DMS 273 treated with DMSO at 0.1 percent for 48 hours (cell line): ENCODE data around the gene OR52R1.
"Not testable (repeated sequence)": the region's sequence is repeated elsewhere in the genome, so short reads cannot be mapped to it uniquely, and the experiment has no call there.

Experiments used
- DNase-seq: peaks from one replicate; lab custom pipeline; 2025; lab: John Stamatoyannopoulos, UW

Gene OR52R1

DNA sequence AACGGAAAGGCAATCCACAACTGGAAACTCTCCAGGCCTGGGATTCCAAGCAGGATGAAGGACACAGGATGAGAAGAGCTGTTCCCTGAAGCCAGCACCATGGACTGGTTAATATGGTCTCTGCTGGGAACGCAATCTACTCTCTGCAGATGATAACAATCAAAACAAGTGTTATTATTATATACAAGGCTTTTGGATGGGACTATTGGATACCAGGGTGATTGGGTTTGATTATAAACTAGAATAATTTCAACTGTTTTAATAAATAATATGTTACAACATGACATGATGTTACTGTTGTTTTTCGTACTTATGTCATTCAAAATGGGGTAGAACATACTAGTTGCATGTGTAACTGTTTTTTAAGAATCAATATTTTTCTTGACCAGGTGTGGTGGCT, at the start of gene OR52R1:
OR52R1 (minus strand) TSS at position 101 of the 400 bp plus-strand sequence; CDS start at position 101, 0 bp downstream.
- DNase-seq, result no peak

DNA sequence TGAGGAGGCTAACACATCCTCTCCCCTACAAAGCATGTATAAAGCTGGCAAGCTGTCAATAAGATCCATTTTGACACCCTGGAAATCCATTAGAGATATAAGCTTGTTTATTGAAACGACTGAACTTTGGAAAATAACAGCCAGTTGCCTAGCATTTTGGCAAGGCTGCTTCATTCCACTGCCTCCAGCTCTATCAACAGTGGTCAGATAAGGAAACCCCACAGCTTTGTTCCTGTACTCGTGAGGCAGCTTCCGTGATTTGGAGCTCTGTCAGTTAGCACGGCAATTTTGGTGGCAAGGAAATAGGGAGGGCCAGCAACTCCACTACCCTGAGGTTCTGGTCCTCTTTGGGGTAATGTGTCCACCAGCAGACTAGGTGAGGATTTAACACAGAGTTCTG, 46.9 kb upstream of the OR52R1 start:
- no peak for DNase-seq

- DNase-seq, result no peak
Measured at GRCh38 chr11:4848908-4849532, 44.8 kb upstream of the OR52R1 start, which contains the start of gene OR51S1. TSS of gene OR51S1 (minus strand) at chr11:4849208. CDS start at chr11:4849208, 0 bp downstream.

DNA sequence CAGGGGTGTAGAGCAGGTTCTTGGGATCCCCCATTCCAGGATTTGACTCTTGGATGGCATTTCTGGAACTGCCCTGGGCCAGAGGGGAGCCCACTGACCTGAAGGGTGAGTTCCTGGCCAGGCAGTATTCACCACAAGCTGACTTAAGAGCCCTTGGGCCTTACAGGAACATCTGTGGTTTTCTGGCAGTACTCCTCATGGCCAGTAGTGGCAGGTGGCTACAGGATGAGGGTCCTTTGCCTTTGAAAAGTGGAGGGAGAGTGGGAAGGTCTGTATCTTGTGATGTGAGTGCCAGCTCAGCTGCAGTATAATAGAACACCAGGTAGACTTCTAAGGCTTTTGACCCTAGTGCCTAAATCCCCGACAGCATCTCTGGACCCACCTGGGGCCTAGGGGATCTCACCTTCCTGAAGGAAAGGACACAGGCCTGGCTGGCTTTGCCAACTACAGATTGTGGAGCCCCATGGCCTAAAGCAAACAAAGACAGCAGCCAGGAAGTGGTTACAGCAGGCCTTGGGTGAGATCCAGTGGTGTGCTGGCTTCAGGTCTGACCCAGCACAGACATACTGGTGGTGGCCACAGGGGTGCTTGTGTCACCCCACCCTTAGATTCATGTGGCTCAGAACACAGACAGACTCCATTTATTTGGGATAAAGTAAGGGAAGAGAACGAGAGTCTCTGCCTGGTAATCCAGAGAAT, 35.8 kb upstream of the OR52R1 start:
- DNase-seq, result no peak

DNA sequence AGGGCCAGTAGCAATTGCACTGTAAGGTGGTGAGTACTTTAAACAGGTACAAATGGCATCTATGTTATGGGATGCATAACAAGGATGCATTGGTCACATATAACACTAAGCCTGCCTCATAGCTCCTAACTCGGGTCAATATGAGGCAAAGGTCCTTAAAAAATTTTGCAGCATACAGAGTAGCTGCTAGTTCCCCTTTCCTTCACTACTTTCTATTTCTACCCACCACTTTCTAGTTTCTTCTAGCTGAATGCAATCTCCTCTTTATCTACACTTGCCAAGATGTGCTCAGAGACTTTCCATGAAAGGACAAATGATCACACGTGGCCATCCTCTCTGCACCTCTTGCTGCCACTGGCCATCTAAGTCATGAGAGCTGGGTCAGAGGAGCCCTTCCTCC, 26.7 kb upstream of the OR52R1 start:
- no peak for DNase-seq

- DNase-seq, result no peak
Measured at GRCh38 chr11:4830346-4830745, 26.2 kb upstream of the OR52R1 start.

- DNase-seq, result no peak
Measured at GRCh38 chr11:4826425-4826824, 22.2 kb upstream of the OR52R1 start.

DNA sequence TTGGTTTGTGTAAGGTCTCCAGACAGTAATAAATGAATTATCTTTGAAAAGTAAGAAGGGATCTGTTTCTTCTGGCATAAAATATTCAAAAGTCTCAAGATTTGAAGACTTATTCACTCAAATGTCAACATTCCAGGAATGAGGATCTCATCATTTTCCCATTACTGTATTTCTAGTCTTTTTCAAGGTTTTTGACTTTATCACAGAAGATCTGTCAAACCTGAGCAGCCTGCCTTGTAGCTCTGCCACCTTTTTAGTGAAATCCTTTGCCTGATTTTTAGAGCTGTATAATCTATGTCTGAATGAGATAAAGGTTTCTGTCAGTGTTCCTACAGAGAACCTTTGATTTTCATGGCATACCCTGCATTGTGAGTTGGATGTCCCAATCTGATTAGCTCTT, 21.0 kb upstream of the OR52R1 start:
- DNase-seq, result no peak

- DNase-seq, result no peak
Measured at GRCh38 chr11:4821021-4821420, 16.8 kb upstream of the OR52R1 start, which contains the start of gene OR51F2. TSS of gene OR51F2 (plus strand) at chr11:4821321. CDS start at chr11:4821422, 101 bp downstream.

- no peak for DNase-seq
Measured at GRCh38 chr11:4809246-4809645, 5.1 kb upstream of the OR52R1 start.

- DNase-seq, result no peak
Measured at GRCh38 chr11:4808476-4808875, 4.3 kb upstream of the OR52R1 start.

GRCh38 chr11:4801316-4801715, 2.9 kb downstream of the OR52R1 start:
- not testable (repeated sequence) for DNase-seq

DNA sequence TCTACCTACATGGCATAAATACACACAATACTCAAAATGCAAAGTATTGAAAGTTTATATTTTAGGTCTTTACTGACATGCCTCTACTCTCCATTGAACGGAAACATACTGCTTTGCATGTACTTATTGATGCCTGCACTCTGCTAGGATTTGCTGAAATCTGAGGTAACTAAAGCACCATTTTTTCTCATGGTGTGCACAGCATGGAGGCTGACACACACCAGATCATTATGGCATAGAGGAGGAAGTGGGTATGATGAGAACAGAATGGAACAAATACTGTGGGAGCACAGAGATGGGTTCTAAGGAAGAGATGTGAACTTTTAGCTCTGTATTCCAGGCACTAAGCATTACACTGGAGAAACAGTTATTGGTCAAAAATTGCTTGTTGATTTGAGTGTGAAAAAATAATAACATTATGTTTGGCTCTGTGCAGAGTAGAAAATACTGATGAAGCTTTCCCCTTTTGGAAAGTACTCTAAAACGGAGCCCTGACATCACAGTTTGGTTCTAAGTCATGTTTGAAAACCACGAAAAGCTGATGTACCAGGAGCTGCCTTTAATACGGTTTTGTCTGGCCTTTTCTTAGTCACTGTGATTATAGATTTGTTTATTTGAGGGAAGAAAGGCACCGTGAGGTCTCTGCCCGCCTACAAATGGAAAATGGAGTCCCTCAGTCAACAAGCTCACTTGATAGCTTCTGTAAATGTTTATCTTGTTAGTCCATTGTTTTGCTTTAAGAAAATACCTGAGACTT, 5.6 kb downstream of the OR52R1 start:
- DNase-seq, result no peak

- no peak for DNase-seq
Measured at GRCh38 chr11:4797206-4797605, 7.0 kb downstream of the OR52R1 start.

DNA sequence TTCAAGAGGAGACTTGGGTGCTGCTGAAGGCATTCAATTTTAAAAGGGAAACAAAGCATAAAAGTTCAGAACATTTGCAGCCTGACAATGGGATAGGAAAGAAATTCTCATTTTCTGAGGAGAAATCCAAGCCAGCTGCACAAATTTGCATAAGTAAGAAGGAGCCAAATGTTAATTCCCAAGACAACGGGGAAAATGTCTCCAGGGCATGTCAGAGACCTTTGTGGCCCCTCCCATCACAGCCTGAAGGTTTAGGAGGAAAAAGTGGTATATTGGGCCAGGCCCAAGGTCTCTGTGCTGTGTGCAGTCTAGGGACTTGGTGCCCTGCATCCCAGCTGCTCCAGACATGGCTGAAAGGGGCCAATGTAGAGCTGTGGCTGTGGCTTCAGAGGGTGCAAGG, 21.7 kb downstream of the OR52R1 start:
- no peak for DNase-seq

- DNase-seq, result no peak
Measured at GRCh38 chr11:4769838-4770237, 34.3 kb downstream of the OR52R1 start, which contains the start of gene OR51F1. TSS of gene OR51F1 (minus strand) at chr11:4769938. CDS start at chr11:4769938, 0 bp downstream.

DNA sequence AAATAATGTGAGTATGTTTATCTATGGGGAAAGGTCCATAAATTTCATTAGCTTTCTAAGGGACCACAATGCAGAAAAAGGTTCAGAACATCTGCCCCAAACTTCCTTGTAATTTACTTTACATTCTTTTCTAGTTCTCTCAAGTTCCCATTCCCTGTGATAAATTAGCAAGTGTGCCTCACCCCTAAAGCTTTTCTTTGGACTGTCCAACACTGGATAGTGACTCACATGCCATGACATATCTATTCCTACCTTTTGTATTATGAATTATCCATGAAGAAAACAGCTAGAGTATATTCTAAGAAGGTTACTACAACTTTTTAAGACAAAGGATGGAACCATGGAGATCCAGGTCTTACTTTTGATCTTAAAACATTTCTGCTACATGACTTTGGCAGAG, 36.1 kb downstream of the OR52R1 start:
- no peak for DNase-seq

- no peak for DNase-seq
Measured at GRCh38 chr11:4766420-4767043, 37.6 kb downstream of the OR52R1 start.

- DNase-seq, result no peak
Measured at GRCh38 chr11:4763096-4763495, 41.1 kb downstream of the OR52R1 start.
